ENCODE measurements around the gene SAFB2. TPM values are rescaled to one million over a fixed set of nuclear protein-coding genes. Genes with fewer than 3 reads are reported as not detected.

The SAFB2 gene
- polyA plus RNA-seq, 6 donors from 2014 or later, result 19.9 to 56.0 (median 29.3) TPM

DNA sequence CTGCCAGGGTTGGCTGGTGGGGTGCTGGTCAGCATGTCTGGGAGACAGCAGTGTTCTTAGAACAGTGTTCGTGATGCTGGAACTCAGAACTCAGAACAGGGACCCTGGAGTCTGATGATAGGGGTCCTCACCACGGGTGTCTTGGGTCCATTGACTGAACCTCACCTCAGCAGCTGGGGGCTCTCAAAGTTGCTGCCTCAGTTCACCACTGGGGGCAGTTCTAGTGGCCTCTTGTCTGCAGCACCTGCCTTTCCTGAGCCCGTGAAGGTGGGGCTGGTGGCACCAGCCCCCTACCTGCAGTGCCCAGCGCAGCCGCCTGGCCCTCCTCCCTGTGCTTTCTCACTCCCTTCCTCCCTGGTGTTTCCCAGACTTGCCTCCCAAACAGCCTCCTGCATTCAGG, 28.8 kb upstream of the SAFB2 start:
- H3K4me1 Mint-ChIP-seq, result peaks cover 7 to 11% (median 8%) of the 10 kb centered on the region in 3 donors
- H3K36me3 Mint-ChIP-seq, result peaks cover 48 to 51% of the 10 kb centered on the region in 2 donors
- H3K27ac Mint-ChIP-seq, result peak overlapping the region in 1 of 6 donors; percentile 71
- H3K4me3 Mint-ChIP-seq, result no peak overlapping the region
- ATAC-seq (ENCODE audit: low read depth in 2 of 2), result no peak
- no peaks in the 10 kb centered on the region for H3K9me3 Mint-ChIP-seq
- no peaks in the 10 kb centered on the region for H3K27me3 Mint-ChIP-seq
- no peak for DNase-seq

DNA sequence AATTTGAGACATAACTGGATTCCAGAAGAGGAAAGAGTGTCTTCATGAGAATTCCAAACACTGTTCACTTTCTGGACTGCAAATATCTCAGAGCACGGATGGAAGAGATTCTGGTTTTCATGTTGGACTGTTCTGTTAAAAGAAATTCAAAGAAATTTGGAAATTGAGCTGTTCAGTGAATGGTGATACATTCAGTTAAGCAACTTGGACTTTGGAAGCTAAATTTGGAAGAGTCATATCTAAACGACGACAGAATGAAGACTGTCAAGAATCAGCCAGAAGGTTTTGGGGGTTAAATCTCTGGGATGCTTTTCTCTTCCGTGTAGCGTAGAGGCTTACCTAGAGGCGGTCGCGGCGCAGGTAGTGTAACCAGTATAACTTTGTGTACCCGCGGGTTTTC, 25.9 kb upstream of the SAFB2 start:
- H3K36me3 Mint-ChIP-seq, result peaks cover 41 to 57% of the 10 kb centered on the region in 2 donors
- no peaks in the 10 kb centered on the region for H3K9me3 Mint-ChIP-seq
- H3K4me3 Mint-ChIP-seq, result no peak overlapping the region
- no peaks in the 10 kb centered on the region for H3K27me3 Mint-ChIP-seq
- ATAC-seq (ENCODE audit: low read depth in 2 of 2), result no peak
- no peak overlapping the region for H3K27ac Mint-ChIP-seq
- no peak for DNase-seq
- H3K4me1 Mint-ChIP-seq, result peaks cover 19 to 23% (median 19%) of the 10 kb centered on the region in 3 donors

- Mint-ChIP-seq H3K36me3 (peaks cover 31 to 55% of the 10 kb centered on the region in 2 donors), H3K4me1 (peaks cover 21 to 24% (median 23%) of the 10 kb centered on the region in 3 donors)
Observed at GRCh38 chr19:5646703-5647102, 24.1 kb upstream of the SAFB2 start.

GRCh38 chr19:5645409-5645808, 22.8 kb upstream of the SAFB2 start:
- H3K27ac Mint-ChIP-seq, result peak overlapping the region in 5 of 6 donors; percentile 20 to 83 (median 69)
- no peaks in the 10 kb centered on the region for H3K27me3 Mint-ChIP-seq
- ATAC-seq (ENCODE audit: low read depth in 2 of 2), result no peak
- no peaks in the 10 kb centered on the region for H3K9me3 Mint-ChIP-seq
- H3K4me1 Mint-ChIP-seq, result peaks cover 26 to 31% (median 29%) of the 10 kb centered on the region in 3 donors
- peaks cover 35 to 61% of the 10 kb centered on the region in 2 donors for H3K36me3 Mint-ChIP-seq
- no peak overlapping the region for H3K4me3 Mint-ChIP-seq
- no peak for DNase-seq

More at GRCh38 chr19:5646703-5647102, 24.1 kb upstream of the SAFB2 start:
- DNase-seq, result no peak
- Mint-ChIP-seq H3K4me3 (no peak overlapping the region), H3K9me3 (no peaks in the 10 kb centered on the region), H3K27ac (peak overlapping the region; percentile 21 to 83 (median 68)), H3K27me3 (no peaks in the 10 kb centered on the region)
- ATAC-seq (ENCODE audit: low read depth in 2 of 2), result no peak

GRCh38 chr19:5644037-5644436, 21.5 kb upstream of the SAFB2 start:
- Mint-ChIP-seq H3K27ac (peak overlapping the region in 1 of 6 donors; percentile 35), H3K36me3 (peaks cover 27 to 54% of the 10 kb centered on the region in 2 donors), H3K9me3 (no peaks in the 10 kb centered on the region), H3K4me1 (peaks cover 26 to 35% (median 31%) of the 10 kb centered on the region in 3 donors), H3K27me3 (no peaks in the 10 kb centered on the region), H3K4me3 (no peak overlapping the region)
- ATAC-seq (ENCODE audit: low read depth in 2 of 2) (no peak), DNase-seq (no peak)

DNA sequence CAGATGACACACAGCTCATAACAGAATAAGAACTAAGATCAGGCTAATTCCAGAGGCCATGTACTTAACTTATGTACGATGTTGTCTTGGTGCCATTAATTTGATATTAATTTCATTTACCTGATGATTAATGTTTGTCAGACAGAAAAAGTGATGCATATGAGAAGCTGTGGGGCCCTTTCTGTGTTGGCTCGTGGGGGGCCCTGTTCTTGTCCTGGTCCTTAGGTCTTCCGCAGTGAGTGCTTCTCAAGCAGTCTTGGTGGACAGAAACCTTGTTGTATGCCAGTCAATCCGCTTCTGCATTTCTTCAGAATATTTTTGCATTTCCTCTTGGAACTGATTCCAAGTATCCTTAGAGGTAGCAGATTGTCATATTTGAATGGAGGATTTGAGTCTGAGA, 20.5 kb upstream of the SAFB2 start:
- DNase-seq (no peak), ATAC-seq (ENCODE audit: low read depth in 2 of 2) (no peak)
- Mint-ChIP-seq H3K36me3 (peaks cover 23 to 49% of the 10 kb centered on the region in 2 donors), H3K4me3 (no peak overlapping the region), H3K27me3 (no peaks in the 10 kb centered on the region), H3K27ac (no peak overlapping the region), H3K4me1 (peaks cover 26 to 35% (median 31%) of the 10 kb centered on the region in 3 donors), H3K9me3 (no peaks in the 10 kb centered on the region)

DNA sequence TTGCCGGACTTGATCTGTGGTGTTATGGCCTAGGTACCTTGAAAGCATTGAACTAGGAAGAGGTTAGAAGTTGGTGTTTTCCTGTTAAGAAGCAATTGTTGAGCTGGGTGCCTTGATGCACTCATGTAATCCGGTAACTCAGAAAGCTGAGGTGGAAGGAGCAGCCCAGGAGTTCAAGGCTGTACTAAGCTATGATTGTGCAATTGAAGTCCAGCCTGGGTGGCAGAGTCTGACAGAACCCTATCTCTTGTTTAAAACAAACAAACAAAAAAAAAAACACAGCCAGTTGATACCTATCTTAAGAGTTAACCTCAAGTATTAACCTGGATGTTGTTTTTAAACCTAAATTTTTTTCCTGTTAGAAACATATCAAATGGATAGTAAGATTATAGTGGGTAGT, 19.6 kb upstream of the SAFB2 start:
- H3K36me3 Mint-ChIP-seq, result peaks cover 15 to 43% of the 10 kb centered on the region in 2 donors
- DNase-seq (no peak), ATAC-seq (ENCODE audit: low read depth in 2 of 2) (no peak)
- H3K27ac Mint-ChIP-seq, result no peak overlapping the region
- no peaks in the 10 kb centered on the region for H3K27me3 Mint-ChIP-seq
- no peaks in the 10 kb centered on the region for H3K9me3 Mint-ChIP-seq
- H3K4me3 Mint-ChIP-seq, result no peak overlapping the region
- peaks cover 23 to 39% (median 30%) of the 10 kb centered on the region in 3 donors for H3K4me1 Mint-ChIP-seq

- H3K9me3 Mint-ChIP-seq, result no peaks in the 10 kb centered on the region
- ATAC-seq (ENCODE audit: low read depth in 2 of 2) (no peak), DNase-seq (no peak)
- H3K36me3 Mint-ChIP-seq, result peaks cover 5 to 32% of the 10 kb centered on the region in 2 donors
- peaks cover 15 to 30% (median 26%) of the 10 kb centered on the region in 3 donors for H3K4me1 Mint-ChIP-seq
- H3K27ac Mint-ChIP-seq, result peak overlapping the region in 1 of 6 donors; percentile 40
- no peak overlapping the region for H3K4me3 Mint-ChIP-seq
- no peaks in the 10 kb centered on the region for H3K27me3 Mint-ChIP-seq
Observed at GRCh38 chr19:5641171-5641570, 18.6 kb upstream of the SAFB2 start.

GRCh38 chr19:5637971-5638370, 15.4 kb upstream of the SAFB2 start:
- Mint-ChIP-seq H3K4me1 (peaks cover 21 to 31% (median 27%) of the 10 kb centered on the region in 3 donors), H3K27ac (peak overlapping the region in 1 of 6 donors; percentile 54)

DNA sequence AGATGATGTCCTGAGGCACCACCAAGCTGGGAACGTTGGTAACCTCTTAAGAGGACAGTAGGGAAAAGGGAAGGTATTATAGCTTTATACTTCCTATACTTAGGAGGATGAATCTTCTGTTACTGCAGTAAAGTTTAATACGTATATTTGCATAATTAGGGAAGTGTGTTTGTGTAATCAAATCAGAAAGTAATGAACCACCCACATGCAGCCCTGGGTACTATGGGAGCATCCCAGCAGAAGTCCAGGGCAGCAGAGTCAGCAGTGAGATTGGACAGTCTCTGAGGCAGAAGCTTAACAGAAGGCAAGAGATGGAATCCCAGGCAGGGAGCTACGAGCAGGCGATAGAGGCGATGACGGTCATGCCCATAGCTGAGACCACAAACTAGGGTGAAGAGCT, 12.9 kb upstream of the SAFB2 start:
- Mint-ChIP-seq H3K9me3 (no peaks in the 10 kb centered on the region), H3K4me3 (no peak overlapping the region), H3K27me3 (no peaks in the 10 kb centered on the region), H3K36me3 (no peaks in the 10 kb centered on the region), H3K4me1 (peaks cover 31 to 43% (median 36%) of the 10 kb centered on the region in 3 donors), H3K27ac (peak overlapping the region in 1 of 6 donors; percentile 72)
- DNase-seq, result no peak
- no peak for ATAC-seq (ENCODE audit: low read depth in 2 of 2)

More at GRCh38 chr19:5637971-5638370, 15.4 kb upstream of the SAFB2 start:
- peaks cover 3 to 12% of the 10 kb centered on the region in 2 donors for H3K36me3 Mint-ChIP-seq
- no peak overlapping the region for H3K4me3 Mint-ChIP-seq
- H3K9me3 Mint-ChIP-seq, result no peaks in the 10 kb centered on the region
- no peaks in the 10 kb centered on the region for H3K27me3 Mint-ChIP-seq
- ATAC-seq (ENCODE audit: low read depth in 2 of 2), result no peak
- no peak for DNase-seq

DNA sequence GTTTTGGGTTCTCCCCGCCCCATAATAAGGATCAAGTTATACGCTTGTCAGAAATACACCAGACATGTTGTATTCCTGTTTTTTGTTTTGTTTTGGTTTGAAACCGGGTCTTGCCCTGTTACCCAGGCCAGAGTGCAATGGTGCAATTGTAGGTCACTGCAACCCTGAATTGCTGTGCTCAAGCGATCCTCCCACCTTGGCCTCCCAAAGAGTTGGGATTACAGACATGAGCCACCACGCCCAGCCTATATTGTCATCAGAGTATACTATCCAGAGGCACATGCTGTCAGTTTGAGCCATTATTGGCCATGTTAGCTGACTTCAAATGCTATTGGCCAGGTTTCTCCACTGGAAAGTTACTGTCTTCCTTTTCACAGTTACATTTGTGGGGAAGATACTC, 10.1 kb upstream of the SAFB2 start:
- H3K36me3 Mint-ChIP-seq, result peaks cover 2 to 4% of the 10 kb centered on the region in 2 donors
- DNase-seq (no peak), ATAC-seq (ENCODE audit: low read depth in 2 of 2) (no peak)
- no peaks in the 10 kb centered on the region for H3K27me3 Mint-ChIP-seq
- H3K4me1 Mint-ChIP-seq, result peaks cover 42 to 57% (median 48%) of the 10 kb centered on the region in 3 donors
- H3K4me3 Mint-ChIP-seq, result peak overlapping the region in 1 of 8 donors; percentile 38
- H3K9me3 Mint-ChIP-seq, result no peaks in the 10 kb centered on the region
- H3K27ac Mint-ChIP-seq, result peak overlapping the region in 2 of 6 donors; percentile 7 to 37

GRCh38 chr19:5632241-5632612, 9.7 kb upstream of the SAFB2 start:
- H3K27ac Mint-ChIP-seq, result peak overlapping the region in 3 of 6 donors; percentile 7 to 37 (median 35)
- no peak for ATAC-seq (ENCODE audit: low read depth in 2 of 2)
- H3K9me3 Mint-ChIP-seq, result peaks cover 0 to 1% (median 0%) of the 10 kb centered on the region in 7 donors
- DNase-seq, result no peak
- H3K36me3 Mint-ChIP-seq, result peaks cover 4 to 7% of the 10 kb centered on the region in 2 donors
- H3K4me3 Mint-ChIP-seq, result peak overlapping the region in 1 of 8 donors; percentile 37
- H3K27me3 Mint-ChIP-seq, result no peaks in the 10 kb centered on the region
- H3K4me1 Mint-ChIP-seq, result peaks cover 46 to 61% (median 52%) of the 10 kb centered on the region in 3 donors

DNA sequence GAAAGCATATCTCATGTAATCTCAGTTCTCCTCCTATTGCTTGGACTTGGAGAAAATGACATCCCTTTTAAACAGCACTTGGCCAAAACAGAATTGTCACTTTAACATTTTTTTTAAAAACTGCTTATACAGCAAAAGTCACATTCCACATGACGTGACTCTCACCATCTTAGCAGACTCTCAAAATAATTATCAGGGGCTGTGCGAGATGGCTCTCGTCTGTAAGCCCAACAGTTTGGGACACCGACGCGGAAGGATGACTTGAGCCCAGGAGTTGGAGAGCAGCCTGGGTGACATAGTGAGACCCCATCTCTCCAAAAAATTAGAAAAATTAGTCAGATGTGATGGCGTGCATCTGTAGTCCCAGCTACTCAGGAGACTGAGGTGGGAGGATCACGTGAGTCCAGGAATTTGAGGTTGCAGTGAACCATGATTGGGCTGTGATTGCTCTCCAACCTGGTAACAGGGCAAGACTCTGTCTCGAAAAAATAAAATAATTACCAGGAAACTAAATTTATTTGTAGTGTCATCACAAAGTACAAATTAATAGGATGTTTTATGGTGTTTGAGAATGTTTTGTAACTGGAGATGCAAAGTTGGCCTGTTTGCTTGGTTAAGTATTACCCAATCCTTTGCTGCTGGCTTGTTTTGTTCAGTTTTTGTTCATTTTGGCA, 9.1 kb upstream of the SAFB2 start:
- Mint-ChIP-seq H3K27ac (peak overlapping the region in 5 of 6 donors; percentile 2 to 82 (median 35)), H3K9me3 (peaks cover 0 to 1% (median 0%) of the 10 kb centered on the region in 7 donors), H3K27me3 (no peaks in the 10 kb centered on the region), H3K4me3 (peak overlapping the region in 1 of 8 donors; percentile 7), H3K36me3 (peaks cover 4 to 8% of the 10 kb centered on the region in 2 donors), H3K4me1 (peaks cover 46 to 66% (median 52%) of the 10 kb centered on the region in 3 donors)
- DNase-seq (no peak), ATAC-seq (ENCODE audit: low read depth in 2 of 2) (no peak)

GRCh38 chr19:5628919-5629481, 6.4 kb upstream of the SAFB2 start:
- Mint-ChIP-seq H3K36me3 (peaks cover 6 to 15% of the 10 kb centered on the region in 2 donors), H3K4me3 (peak overlapping the region; percentile 40 to 86 (median 72)), H3K9me3 (peaks cover 0 to 1% (median 0%) of the 10 kb centered on the region in 7 donors), H3K4me1 (peaks cover 56 to 82% (median 68%) of the 10 kb centered on the region in 3 donors), H3K27me3 (no peaks in the 10 kb centered on the region), H3K27ac (peak overlapping the region; percentile 83 to 98 (median 95))
- ATAC-seq (ENCODE audit: low read depth in 2 of 2), result peak; percentile 90
- peak; percentile 74 for DNase-seq
